ENCODE measurements around the gene COX19.
"Not testable (repeated sequence)": the region's sequence is repeated elsewhere in the genome, so short reads cannot be mapped to it uniquely, and the experiment has no call there.

COX19 gene

DNA sequence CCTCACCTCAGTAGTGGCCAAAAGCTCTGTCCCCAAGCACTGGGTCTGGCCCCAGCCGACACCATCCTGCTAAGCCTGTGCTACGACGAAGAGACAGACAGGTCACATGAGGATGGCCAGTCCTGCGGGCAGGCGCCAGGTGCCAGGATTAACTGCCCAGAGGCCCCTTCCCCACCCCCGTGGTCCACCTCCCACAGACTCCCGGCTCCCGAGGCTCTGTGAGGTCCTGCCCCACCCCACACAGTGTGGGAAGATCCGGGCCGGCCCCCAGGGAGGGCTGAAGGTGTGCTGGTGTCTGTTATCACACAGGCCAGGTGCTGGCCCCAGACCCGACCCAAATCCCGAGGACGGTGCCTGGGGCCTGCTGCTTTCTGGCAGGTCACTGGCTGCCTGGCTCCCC, 34.9 kb upstream of the COX19 start:
- DNase-seq, result no peak

- DNase-seq, result no peak
These were observed 34.4 kb upstream of the COX19 start for GRCh38 chr7:1009747-1010146.

- no peak for DNase-seq
These were observed 33.5 kb upstream of the COX19 start for GRCh38 chr7:1008733-1009363.

- no peak for DNase-seq
These were observed 32.6 kb upstream of the COX19 start for GRCh38 chr7:1007901-1008300.

DNA sequence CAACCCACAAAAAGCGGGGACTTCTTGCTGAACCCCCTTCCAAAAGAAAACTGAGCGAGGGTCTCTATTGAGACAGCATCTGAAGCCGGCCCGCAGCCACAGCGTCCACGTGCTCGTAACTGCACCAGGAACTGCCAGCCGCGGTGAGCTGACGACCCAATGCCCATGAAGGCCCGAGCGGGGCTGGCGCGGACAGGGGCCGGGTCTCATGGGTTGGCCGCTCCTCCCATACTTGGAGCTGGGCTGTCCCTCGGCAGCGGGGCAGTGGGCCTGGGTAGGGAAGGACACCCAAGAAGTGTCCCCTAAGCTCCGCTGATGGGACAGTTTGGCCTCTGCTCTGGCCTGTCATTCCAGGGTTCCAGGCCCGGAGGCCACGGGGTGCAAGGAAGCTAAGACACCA, 30.0 kb upstream of the COX19 start:
- no peak for DNase-seq

DNA sequence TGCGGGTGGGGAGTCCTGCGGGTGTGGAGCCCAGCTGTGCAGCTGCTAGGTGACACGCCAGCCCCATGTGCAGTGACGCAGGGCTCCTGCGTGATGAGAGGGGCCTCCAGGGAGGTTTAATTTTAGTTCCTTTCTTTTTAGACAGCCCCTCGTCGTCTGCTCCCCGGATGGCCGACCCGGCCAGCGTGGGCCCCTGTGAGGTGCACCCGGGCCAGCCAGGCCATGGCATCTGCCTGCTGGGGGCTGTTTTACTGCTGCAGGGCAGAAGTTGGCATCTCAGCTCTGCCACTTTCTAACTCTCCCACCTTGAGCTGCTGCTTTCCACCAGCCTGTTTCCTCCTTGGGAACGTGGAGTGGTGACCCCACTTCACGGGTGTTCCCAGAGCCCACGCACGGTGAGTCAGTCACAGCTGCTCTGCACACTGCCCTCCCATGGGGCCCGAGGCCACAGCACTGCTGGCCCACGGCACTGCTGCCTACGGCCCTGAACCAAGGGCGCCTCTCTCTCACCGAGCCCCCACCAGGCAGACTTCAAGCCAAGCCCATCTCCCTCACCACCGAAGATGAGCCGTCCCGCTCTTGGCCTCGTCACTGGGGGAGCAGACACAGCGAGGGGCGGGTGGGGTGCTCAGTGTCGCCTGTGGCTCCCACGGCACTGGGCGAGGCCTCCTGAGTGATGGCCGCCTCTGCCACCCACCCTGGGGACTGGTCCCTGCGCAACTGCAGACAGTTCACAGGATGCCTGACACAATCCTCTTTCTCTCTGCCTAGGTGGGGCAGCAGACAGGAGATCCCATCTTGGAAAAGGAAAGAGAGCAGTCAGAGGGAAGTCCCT, 28.9 kb upstream of the COX19 start:
- DNase-seq, result peak in 2 of 3 donors; percentile 40 to 53

DNA sequence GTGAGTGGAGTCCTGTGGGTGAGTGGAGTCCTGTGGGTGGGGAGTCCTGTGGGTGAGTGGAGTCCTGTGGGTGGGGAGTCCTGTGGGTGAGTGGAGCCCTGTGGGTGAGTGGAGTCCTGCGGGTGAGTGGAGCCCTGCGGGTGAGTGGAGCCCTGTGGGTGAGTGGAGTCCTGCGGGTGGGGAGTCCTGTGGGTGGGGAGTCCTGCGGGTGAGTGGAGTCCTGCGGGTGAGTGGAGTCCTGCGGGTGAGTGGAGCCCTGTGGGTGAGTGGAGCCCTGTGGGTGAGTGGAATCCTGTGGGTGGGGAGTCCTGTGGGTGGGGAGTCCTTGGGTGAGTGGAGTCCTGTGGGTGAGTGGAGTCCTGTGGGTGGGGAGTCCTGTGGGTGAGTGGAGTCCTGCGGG, 27.1 kb upstream of the COX19 start:
- DNase-seq, result not testable (repeated sequence)

- DNase-seq, result not testable (repeated sequence)
These were observed 26.7 kb upstream of the COX19 start for GRCh38 chr7:1002026-1002425.

GRCh38 chr7:1001069-1001770, 25.9 kb upstream of the COX19 start:
- not testable (repeated sequence) for DNase-seq

DNA sequence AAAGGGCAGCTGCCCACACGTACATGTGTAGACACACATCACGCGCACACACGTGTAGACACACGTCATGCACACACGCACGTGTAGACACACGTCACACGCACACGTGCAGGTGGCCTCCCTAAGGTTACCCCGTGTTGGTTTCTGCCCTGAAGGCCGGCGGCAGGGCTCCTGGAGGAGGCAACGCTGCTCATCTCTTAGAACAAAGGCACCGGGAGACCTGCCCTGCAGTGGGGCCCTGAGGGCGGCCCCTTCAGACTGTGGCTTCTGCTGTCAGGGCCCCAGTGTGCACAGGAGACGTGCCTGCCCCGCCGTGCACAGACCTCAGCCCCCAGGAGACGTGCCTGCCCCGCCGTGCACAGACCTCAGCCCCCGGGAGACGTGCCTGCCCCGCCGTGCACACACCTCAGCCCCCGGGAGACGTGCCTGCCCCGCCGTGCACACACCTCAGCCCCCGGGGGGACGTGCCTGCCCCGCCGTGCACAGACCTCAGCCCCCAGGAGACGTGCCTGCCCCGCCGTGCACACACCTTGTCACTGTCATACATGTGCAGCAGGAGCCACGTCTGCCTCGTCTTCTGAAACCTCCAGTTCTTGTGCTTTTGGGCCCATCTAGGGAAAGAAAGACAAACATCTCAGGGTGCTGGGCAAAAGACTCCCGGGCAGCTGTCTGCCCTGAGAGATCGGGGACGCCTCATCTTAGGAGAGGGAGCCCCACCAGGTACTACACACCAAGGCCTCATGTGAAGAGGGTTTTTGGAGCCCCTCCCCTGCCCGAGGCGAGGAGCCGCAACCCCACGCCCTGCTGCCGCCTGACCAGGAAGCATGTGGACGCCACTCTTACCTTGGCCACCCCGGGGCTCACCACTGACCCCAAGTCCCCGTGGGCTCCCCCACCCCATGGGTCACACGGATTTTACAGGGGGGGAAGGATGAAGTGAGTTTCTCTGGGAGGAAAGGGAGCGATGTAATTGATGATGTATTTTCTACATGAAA, 24.9 kb upstream of the COX19 start:
- no peak for DNase-seq

- DNase-seq, result no peak
These were observed 24.0 kb upstream of the COX19 start for GRCh38 chr7:999149-999879.

DNA sequence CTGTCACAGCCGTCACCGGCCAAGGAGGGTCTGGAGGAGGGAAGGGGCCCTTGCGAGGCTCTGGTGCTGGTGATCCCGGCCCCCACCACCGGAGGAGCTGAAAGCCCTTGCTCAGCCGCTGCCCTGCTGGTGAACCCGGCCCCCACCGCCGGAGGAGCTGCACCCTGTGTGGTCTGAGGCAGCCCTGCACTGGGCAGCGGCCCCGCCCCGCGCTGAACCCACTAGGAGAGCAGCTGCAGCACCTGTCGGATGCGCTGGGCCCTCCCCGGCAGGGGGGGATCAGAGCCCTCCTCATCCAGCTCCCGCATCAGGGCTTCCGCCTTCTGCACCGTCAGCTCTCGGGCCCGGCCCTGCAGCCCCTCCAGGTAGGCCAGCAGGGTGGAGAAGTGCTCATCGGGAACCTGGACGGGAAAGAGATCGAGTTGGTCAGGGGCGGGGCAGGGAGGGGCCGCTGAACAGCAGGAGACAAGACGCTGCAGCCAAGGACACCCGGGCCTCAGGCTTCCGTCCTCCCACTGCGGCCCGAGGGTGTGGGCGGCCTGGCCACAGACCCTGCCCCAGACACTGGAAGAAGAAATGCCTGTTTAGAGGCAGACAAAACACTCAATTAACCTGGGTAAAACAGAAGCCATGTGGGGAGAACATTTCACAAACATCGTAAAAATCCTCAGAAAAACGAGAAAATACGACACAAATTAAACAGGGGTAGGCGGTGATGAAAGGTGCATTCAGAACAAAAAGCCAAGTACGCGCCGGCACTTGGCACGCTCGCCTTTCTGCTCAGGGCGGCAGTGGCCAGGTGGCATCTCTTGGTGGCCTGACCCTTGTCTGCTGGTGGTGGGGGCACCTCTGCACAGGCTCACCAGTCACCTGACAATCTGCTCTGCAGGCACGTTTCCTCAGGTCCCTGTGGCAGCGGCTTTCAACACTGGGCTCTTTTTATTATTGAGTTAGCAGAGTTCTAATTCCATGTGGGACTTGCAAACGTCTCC, 22.4 kb upstream of the COX19 start:
- no peak for DNase-seq

- DNase-seq, result peak; percentile 41 to 62 (median 59)
These were observed 20.9 kb upstream of the COX19 start for GRCh38 chr7:996079-996872.

DNA sequence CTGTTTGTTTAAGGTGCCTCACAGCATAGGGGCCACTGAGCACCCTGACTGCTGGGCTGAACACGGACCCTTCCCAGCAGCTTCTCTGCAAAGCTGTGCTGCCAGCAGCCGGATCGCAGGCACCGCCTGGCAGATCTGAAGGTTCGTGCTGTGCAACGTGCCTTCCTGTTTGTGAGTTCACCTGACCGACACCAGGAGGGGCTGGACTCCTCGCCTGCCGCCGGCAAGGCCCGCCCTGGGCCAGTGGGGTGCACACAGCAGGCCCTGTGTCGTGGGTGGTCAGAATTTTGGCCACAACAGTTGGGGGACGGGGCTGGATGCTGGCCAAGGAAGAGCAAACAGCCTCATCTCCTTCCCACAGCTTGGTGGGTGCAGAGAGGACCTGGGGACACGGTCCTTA, 20.2 kb upstream of the COX19 start:
- no peak for DNase-seq

- no peak for DNase-seq
These were observed 19.4 kb upstream of the COX19 start for GRCh38 chr7:994592-995308.

DNA sequence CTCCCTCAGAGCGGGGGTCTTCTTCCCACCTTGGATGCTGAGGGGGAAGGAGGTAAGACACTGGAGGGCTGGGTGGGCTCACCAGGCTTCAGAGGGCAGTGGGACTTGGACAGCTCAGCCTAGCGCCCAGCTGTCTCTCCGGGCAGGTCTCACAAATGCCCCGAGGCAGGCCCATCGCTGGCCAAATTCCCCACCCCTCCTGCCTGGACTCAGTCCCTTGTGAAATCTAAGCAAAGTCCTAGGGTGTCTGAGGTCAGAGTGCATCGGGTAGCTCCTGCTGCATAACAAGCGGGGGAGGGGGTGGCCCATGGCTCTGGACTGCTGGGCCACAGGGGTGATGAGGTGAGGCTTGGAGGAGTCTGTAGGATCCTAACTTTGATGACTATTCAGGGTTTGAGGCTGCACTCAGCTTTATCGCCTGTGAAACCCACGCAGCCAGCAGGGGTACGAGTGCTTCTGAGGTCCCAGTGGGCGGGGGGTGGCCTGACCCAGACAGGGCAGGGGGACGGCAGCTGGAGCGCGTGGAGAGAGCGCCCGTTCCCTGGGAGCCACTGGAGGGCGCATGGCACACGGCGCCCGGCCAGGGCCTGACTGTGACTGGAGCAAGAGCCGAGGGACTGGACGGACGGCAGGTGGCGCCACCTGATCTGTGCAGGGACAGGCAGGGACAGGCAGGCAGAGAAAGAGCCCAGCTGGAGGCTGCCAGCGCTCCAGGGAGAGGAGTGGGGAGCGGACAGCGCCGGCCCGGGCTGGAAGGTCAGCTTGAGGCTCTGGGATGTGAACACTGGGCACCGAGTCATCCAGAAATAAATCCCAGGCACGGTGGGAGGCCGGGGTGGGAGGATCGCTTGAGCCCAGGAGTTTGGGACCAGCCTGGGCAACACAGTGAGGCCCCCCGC, 17.6 kb upstream of the COX19 start:
- DNase-seq, result peak; percentile 95 to 98 (median 98)

DNA sequence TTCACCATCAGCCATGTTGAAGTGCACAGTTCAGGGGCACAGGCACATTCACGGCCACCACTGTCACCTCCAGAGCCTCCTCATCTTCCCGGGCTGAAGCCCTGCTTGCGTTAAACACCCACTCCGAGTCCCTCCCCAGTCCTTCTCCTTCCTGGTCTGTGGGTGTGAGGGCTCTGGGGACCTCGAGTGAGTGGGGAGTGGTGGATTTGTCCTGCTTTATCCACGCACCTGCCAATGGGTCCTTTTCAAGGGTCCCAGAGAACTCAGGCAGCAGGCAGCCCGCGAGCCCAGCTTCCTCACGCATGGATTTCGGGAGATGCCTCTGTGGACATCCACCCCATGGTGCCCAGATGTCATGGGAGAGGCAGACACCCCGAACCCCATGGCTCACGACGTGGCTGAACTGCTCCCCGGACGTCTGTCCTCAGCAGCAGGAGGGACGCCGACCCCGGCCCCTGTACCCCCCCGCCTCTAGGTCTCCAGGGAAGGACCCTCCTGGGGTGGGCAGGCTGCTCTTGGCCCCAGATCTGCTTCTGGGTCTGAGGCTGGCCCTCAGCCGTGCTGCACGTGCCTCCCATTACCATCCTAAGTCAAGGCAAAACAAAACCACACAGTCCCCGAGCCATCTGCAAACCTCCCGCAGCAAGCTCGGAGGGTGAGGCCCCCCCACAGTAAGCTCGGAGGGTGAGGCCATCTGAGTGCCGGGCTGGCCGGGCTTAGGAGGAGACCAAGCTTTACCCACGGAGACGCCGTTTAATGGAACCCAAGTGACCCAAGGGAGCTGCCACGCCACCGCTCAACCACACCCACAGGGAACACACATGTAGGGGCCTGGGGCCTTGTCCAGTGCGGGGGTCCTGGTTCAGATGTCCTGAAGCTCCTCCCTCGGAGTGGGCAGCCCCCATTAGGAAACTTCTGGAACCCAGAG, 16.6 kb upstream of the COX19 start:
- DNase-seq, result no peak

All from suppressor macrophage treated with lipopolysaccharide for 1 hour (primary cell).